Cardiac muscle cell (in vitro differentiated cells and primary cell): Measurements from ENCODE around the gene CST3. TPM values are rescaled to one million over a fixed set of nuclear protein-coding genes. Genes with fewer than 3 reads are reported as not detected.

Experiments
- DNase-seq, 2 donors: peaks; one replicate each; pipeline versions ENCODE4 v3.0.0 to v3.0.0-alpha.2; 2010 to 2017; ENCODE audit warnings: low read depth in 1 of 2, low spot score in 1 of 2
- H3K27ac ChIP-seq: fragments of 200-600 bp; sonication (generic); 2 replicates; pipeline ENCODE4 v1.5.1; 2016
- H3K27me3 ChIP-seq: fragments of 200-600 bp; sonication (generic); 2 replicates; pipeline ENCODE4 v1.6.0; 2016; ENCODE audit warnings: control low read depth
- H3K36me3 ChIP-seq: fragments of 200-600 bp; sonication (generic); 2 replicates; pipeline ENCODE4 v1.5.1; 2016; ENCODE audit warnings: control low read depth
- H3K4me1 ChIP-seq: fragments of 200-600 bp; sonication (generic); 2 replicates; pipeline ENCODE4 v1.8.1; 2017; ENCODE audit warnings: low read depth, mild to moderate bottlenecking, mixed run types
- H3K4me3 ChIP-seq: fragments of 200-600 bp; sonication (generic); 2 replicates; pipeline ENCODE4 v1.5.1; 2016; ENCODE audit warnings: mild to moderate bottlenecking
- H3K9me3 ChIP-seq: fragments of 200-600 bp; sonication (generic); 2 replicates; pipeline ENCODE4 v1.5.1; 2017; ENCODE audit warnings: low read depth, mild to moderate bottlenecking, control low read depth
- polyA plus RNA-seq: library from polyadenylated mRNA; unstranded; fragments of >200 nt; fragmentation: Nextera tagmentation; extraction: Ambion mirVana; gene quantifications from 2 replicates; pipeline ENCODE4 v1.2.1, GENCODE V29; 2016
- total RNA-seq: library from RNA; depleted of rRNA; stranded (reverse); fragments of >200 nt; gene quantifications from 2 replicates; pipeline ENCODE4 v1.2.3, GENCODE V29; 2016
- TF ChIP-seq, protein P1 (sequence below): IDR thresholded peaks from 2 replicates; pipeline ENCODE4 v1.5.1; 2012; ENCODE audit warnings: low read depth, mild to moderate bottlenecking, low read length

CST3 gene
- total and polyA plus RNA-seq, 2 experiments from 2014 or later = 214 to 256 TPM

GRCh38 chr20:23601715-23602114, 36.0 kb downstream of the CST3 start:
- DNase-seq = no peak
- H3K4me3 ChIP-seq = no peak overlapping the region
- H3K9me3 ChIP-seq = no peaks in the 10 kb centered on the region
- no peaks in the 10 kb centered on the region for H3K4me1 ChIP-seq
- no peaks in the 10 kb centered on the region for H3K36me3 ChIP-seq
- H3K27ac ChIP-seq = no peak overlapping the region
- no peaks in the 10 kb centered on the region for H3K27me3 ChIP-seq
- TF ChIP-seq, protein P1, sequence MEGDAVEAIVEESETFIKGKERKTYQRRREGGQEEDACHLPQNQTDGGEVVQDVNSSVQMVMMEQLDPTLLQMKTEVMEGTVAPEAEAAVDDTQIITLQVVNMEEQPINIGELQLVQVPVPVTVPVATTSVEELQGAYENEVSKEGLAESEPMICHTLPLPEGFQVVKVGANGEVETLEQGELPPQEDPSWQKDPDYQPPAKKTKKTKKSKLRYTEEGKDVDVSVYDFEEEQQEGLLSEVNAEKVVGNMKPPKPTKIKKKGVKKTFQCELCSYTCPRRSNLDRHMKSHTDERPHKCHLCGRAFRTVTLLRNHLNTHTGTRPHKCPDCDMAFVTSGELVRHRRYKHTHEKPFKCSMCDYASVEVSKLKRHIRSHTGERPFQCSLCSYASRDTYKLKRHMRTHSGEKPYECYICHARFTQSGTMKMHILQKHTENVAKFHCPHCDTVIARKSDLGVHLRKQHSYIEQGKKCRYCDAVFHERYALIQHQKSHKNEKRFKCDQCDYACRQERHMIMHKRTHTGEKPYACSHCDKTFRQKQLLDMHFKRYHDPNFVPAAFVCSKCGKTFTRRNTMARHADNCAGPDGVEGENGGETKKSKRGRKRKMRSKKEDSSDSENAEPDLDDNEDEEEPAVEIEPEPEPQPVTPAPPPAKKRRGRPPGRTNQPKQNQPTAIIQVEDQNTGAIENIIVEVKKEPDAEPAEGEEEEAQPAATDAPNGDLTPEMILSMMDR = no peak

DNA sequence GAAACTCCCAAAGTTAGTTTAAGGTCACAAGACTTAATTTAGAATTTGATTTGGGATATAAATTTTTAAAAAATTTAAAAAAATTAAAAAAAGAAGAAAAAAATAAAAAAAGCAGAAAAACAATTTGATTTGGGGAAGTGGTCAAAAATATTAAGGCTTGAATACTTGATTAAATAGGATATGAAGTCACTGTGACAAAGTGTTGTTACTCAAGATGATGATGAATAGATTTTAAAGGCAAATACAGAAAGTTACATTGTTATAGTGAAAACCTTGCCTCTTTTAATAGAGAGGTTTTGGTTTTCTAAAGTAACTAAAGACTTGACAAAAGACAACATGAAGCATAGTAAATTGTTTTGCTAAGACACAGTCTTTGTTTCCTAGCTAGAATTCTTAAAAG, 39.3 kb downstream of the CST3 start:
- H3K36me3 ChIP-seq = no peaks in the 10 kb centered on the region
- no peaks in the 10 kb centered on the region for H3K4me1 ChIP-seq
- no peak overlapping the region for H3K27ac ChIP-seq
- no peaks in the 10 kb centered on the region for H3K27me3 ChIP-seq
- TF ChIP-seq, protein P1 = no peak
- H3K4me3 ChIP-seq = no peak overlapping the region
- DNase-seq = no peak
- no peaks in the 10 kb centered on the region for H3K9me3 ChIP-seq

DNA sequence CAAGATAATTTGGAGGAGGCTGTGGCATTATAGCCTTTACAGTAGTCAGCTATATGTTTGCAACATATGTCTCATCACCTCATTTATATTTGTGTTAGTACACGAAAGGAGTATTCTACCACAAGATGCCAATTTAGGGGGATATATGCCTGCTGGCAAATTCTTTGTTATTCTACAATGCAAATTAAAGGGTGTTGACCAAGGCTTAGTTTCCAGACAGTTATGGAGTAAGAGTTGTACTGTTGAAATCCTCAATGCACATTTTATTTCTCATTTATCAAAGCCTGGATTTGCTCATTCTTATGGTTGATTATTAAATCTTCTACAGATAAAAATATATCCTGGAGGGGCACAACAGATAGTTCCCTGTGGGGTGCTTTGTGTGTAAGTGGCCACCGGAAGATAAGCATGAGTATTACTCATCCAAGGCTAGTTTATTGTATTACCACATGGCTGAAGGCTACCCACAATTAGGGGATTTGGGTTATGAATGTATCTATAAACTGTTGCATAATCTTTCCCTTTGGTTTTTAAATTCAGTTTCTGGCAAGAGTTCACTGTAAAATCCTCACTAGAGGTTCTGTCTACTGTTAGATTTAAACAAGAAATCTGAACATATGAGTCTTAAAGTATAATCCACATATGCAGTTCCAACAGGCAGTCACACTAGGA, 41.0 kb downstream of the CST3 start:
- no peaks in the 10 kb centered on the region for H3K36me3 ChIP-seq
- H3K27ac ChIP-seq = no peak overlapping the region
- no peaks in the 10 kb centered on the region for H3K27me3 ChIP-seq
- H3K9me3 ChIP-seq = no peaks in the 10 kb centered on the region
- DNase-seq = peak in 1 of 2 donors; percentile 64
- H3K4me1 ChIP-seq = no peaks in the 10 kb centered on the region
- TF ChIP-seq, protein P1 = no peak
- no peak overlapping the region for H3K4me3 ChIP-seq

- no peak overlapping the region for H3K27ac ChIP-seq
- H3K9me3 ChIP-seq = no peaks in the 10 kb centered on the region
- H3K36me3 ChIP-seq = no peaks in the 10 kb centered on the region
- TF ChIP-seq, protein P1 = no peak
- no peaks in the 10 kb centered on the region for H3K27me3 ChIP-seq
- DNase-seq = no peak
- no peak overlapping the region for H3K4me3 ChIP-seq
- H3K4me1 ChIP-seq = no peaks in the 10 kb centered on the region
Measured at GRCh38 chr20:23595941-23596340, 41.8 kb downstream of the CST3 start.

- H3K4me1 ChIP-seq = no peaks in the 10 kb centered on the region
- TF ChIP-seq, protein P1 = no peak
- H3K9me3 ChIP-seq = no peaks in the 10 kb centered on the region
- no peaks in the 10 kb centered on the region for H3K36me3 ChIP-seq
- H3K4me3 ChIP-seq = no peak overlapping the region
- no peak overlapping the region for H3K27ac ChIP-seq
- no peak for DNase-seq
- no peaks in the 10 kb centered on the region for H3K27me3 ChIP-seq
Measured at GRCh38 chr20:23588434-23589403, 49.0 kb downstream of the CST3 start.
